ENCODE measurements around the gene XXYLT1. TPM values are rescaled to one million over a fixed set of nuclear protein-coding genes. Genes with fewer than 3 reads are reported as not detected.

XXYLT1 gene
- total RNA-seq, 1 experiment from 2014 or later: 43.7 TPM

DNA sequence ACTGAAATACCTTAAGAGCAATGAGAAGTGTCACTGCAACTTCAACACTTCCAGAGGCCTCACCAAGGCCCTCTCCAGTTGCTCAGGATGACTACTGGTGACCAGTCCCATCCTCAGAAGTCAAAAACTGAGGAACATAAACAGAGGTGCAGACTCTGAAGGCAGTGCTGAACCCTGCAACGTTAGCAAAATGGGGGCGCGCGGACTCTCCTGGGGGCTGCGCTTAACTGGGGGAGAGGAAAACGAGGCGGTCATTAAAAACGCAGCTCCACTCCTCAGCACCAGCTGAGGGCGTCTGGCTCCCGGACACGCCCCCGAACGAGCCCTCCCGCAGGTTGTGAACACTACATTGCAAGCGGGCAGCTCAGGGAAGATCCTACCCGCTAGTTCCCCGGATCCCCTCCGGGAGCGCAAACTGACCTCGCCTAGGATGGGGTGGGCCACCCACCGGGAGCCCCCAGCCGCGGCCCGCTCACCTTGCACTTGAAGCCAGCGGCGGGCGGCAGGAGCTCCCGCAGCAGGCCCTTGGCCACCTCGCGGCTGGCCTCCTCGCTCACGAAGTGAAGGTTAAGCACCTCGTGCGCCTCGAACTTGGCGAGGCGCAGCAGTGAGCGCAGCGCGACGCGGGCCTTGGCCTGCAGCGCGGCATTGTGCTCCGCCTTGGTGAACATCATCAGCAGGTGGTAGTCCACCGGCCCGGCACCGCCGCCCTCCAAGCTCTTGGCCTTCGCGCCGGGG is 711 bp downstream of the XXYLT1 start:
- Histone ChIP-seq H3K36me3 (peaks cover 20% of the 10 kb centered on the region), H3K27me3 (no peaks in the 10 kb centered on the region), H3K9me3 (no peaks in the 10 kb centered on the region), H3K4me3 (peak overlapping the region; percentile 76)
- DNase-seq: peak; percentile 73

DNA sequence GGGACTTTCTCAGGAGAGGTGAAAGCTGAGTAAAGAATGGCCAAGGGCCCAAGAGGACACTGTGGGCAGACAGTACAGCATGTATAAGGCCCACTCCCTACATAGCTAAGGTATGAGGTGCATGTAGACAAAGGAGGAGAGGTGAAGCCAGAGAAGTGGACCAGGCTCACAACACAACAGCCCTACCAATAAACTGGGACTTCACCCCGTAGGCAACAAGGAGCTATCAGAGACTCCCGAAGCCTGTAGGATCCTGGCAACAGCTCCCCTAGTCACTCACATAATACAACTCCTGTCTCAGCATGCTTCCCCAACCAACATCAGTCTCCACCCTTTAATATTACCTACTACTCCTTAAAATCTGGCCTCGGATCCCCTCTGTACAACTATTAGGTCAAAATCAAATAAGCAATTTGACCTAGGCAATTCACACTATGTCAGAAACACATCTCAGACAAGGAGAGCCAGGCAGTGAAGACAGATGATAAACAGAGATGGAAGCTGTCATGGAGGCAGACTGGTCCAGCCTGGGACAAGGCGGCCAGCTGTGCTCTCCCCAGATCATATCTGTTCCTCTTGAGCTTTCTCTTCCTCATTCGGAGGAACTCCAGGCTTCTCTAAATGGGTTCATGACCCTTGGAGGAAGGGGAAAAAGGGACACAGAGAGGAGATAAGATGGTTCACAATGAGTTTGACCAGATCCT is 1.4 kb downstream of the XXYLT1 start:
- H3K27me3 ChIP-seq: no peaks in the 10 kb centered on the region
- H3K36me3 ChIP-seq: peaks cover 20% of the 10 kb centered on the region
- H3K4me3 ChIP-seq: peak overlapping the region; percentile 76
- DNase-seq: no peak
- H3K9me3 ChIP-seq: no peaks in the 10 kb centered on the region

DNA sequence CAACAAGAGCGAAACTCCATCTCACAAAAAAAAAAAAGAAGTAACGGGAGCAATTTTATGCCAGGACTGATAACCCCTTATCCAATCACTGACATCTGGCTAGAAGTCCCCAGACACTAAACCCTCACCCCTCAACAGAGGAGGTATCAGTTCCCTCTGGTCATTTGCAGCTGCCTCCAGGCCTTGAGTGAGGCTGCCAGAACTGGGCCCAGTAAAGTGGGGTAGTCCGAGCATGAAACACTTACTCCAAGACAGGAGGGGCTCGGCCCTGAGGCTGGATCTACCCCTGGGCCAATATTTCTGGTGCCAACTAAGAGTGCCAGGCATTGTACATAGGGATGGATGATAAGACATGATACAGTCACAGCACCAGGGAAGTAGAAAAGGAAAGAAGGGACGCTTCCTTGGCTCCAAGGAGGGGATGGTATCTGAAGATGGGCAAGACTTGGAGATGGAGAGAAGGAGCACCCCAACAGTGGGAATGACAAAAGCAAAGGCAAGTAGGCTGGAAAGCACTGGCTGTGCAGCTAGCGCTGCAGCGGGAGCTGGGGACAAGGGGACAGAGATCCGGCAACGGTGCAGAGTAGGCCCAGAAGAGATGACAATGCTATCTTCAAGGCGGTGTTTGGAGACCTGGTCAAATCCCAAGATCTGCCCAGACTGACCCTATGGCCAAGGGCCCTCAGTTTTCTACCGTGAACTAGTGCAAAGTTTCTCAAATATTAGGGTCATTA is 2.2 kb downstream of the XXYLT1 start:
- no peak for DNase-seq
- H3K9me3 ChIP-seq: no peaks in the 10 kb centered on the region
- H3K27me3 ChIP-seq: no peaks in the 10 kb centered on the region
- H3K36me3 ChIP-seq: peaks cover 20% of the 10 kb centered on the region
- H3K4me3 ChIP-seq: no peak overlapping the region; the same call in 1 of the 2 replicates

DNA sequence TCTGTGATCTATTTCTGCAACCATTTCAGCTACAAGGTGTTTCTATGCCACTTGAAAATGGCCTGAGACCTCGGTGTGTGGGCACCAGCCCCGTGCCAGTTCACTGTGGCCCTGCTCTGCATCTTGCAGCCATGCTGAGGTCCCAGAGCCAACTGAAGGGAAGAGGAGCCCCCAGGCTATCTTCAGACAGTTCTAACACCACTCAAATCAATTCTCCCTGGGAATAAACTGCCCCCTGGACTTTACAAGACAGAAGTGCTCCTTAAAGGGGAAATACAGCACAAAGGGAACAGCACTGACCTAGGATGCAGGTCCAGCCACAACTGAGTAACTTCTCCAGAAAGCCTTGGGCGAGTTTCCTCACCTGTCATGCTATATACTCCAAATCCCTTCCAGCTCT is 3.9 kb downstream of the XXYLT1 start:
- Histone ChIP-seq H3K36me3 (peaks cover 20% of the 10 kb centered on the region), H3K4me3 (no peak overlapping the region), H3K27me3 (no peaks in the 10 kb centered on the region), H3K9me3 (no peaks in the 10 kb centered on the region)
- no peak for DNase-seq

DNA sequence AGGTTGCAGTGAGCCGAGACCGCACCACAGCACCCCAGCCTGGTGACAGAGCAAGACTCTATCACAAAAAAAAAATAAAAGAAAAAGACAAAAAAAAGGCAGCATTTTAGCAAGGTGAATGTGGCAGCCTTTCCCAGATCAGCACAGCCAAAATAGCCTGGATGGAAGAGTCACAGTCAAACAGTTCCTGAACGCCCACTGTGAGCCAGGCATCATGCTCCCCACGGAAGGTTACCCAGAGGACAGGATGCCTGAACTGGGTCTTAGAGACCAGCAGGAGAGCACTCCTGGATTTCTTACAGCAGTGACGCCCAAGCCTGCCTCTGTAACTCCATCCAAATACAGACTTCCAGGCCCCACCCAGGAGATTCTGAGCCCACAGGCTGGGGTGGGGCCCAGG is 4.5 kb downstream of the XXYLT1 start:
- Histone ChIP-seq H3K9me3 (no peaks in the 10 kb centered on the region), H3K27me3 (no peaks in the 10 kb centered on the region), H3K4me3 (no peak overlapping the region), H3K36me3 (peaks cover 20% of the 10 kb centered on the region)
- DNase-seq: no peak

DNA sequence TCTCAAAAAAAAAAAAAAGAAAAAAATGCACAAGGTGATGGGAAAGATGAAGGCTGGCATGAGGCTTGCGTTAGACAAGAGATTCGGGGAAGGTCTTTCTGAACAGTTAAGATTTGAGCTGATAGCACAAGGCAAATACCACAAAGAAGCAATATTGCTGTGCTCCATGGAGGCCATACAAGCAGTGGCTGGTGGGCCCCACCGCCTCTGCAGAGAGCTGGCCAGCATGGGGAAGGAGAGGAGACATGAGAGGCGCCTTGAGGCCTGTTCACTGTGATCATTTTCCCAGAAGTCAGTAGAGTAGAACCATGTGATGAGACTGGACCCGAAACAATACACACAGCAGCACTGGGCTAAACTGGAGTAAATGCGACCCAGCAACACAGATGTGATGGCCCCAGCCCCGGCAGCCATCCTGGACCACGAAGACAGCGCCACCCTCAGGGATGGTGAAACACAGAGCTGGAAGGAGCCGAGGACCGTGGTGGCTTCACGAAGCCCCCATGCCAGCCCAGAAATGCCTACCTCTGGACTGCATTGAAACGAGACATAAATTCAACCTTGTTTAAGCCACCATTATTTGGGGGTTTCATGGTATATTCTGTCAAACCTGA is 5.5 kb downstream of the XXYLT1 start:
- H3K9me3 ChIP-seq: no peaks in the 10 kb centered on the region
- no peak overlapping the region for H3K4me3 ChIP-seq
- no peak for DNase-seq
- H3K27me3 ChIP-seq: no peaks in the 10 kb centered on the region
- H3K36me3 ChIP-seq: peaks cover 22% of the 10 kb centered on the region

DNA sequence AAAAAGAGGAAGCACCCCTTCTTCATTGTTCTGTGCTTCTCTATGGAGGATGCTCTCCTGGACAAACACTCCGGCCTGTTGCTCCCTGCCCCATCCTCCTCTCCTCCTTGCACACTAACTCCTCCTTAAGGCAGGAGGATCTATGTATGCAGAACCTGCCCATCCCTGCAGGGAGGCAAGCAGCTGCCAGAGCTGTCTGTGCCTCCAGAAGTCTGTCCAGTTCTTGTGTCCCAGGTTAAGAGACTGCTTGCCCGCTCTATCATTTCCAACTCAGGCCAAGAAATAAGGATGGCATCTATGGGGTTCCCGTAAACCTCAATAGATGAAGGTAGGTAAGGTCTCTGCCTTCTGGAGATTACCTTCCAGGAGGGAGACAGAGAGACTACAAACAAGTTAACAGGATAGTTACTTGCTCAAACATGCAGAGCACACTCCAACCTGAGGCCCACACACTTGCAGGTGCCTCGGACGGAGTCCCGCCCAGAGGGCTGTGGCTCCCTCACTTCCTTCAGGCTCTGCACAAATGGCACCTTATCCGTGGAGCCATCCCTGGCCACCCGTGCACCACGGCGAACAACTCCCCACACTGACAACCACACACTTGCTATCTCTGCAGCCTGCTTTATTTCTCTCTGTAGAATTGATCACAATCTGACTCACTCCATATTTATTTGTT is 6.9 kb downstream of the XXYLT1 start:
- DNase-seq: no peak
- Histone ChIP-seq H3K36me3 (peaks cover 23% of the 10 kb centered on the region), H3K9me3 (no peaks in the 10 kb centered on the region)

DNA sequence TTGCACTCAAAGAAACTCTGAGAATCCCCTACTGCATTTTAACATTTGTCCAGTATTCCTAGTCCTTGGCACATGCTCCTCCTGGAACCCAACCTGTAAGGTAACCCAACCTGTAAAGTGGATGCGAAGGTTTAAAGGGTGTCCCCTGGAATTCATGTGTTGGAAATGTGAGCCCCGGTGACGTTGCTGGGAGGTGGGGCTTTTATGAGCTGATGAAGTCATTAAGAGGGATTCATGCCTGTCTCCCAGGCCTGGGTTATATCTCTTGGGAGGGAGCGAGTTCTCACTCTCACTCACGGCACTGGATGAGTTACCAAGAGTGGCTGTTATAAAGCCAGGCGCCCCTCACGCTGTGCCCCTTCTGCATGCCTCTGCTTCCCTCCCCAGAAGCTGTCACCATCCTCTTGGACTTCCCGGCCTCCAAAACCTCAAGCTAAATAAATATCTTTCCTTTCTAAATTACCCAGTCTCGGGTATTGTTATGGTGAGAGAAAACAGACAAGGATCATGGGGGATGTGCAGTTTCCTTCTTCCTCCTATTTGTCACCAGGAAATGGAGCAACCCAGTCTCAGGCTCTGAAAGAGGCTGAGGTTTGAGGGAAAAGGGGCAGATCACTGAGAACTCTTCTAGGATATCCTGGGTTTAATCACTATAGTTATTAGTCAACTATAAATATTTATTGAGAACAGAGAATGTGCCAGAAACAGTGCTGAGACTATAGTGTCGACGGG is 7.6 kb downstream of the XXYLT1 start:
- H3K36me3 ChIP-seq: peaks cover 20% of the 10 kb centered on the region
- no peak for DNase-seq
- no peak overlapping the region for H3K4me3 ChIP-seq
- H3K27me3 ChIP-seq: no peaks in the 10 kb centered on the region
- H3K9me3 ChIP-seq: no peaks in the 10 kb centered on the region

More for the DNA sequence above, 6.9 kb downstream of the XXYLT1 start:
- Histone ChIP-seq H3K27me3 (no peaks in the 10 kb centered on the region), H3K4me3 (no peak overlapping the region)

DNA sequence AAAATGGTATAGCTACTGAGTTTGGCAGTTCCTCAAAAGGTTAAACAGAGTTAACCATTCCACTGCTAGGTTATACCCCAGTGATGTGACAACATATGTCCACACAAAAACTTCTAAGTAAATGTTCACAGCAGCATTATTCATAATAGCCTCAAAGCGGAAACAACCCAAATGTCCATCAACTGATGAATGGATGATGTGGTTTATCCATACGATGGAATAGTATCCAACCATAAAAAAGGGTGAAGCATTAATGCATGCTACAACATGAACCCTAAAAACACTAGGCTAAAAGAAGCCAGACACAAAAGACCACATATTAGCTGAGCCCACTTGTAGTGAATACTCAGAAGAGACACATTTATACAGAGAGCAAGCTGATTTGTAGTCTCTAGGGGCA is 9.0 kb downstream of the XXYLT1 start:
- no peak for DNase-seq
- Histone ChIP-seq H3K36me3 (peaks cover 12% of the 10 kb centered on the region), H3K4me3 (no peak overlapping the region), H3K9me3 (no peaks in the 10 kb centered on the region), H3K27me3 (no peaks in the 10 kb centered on the region)

DNA sequence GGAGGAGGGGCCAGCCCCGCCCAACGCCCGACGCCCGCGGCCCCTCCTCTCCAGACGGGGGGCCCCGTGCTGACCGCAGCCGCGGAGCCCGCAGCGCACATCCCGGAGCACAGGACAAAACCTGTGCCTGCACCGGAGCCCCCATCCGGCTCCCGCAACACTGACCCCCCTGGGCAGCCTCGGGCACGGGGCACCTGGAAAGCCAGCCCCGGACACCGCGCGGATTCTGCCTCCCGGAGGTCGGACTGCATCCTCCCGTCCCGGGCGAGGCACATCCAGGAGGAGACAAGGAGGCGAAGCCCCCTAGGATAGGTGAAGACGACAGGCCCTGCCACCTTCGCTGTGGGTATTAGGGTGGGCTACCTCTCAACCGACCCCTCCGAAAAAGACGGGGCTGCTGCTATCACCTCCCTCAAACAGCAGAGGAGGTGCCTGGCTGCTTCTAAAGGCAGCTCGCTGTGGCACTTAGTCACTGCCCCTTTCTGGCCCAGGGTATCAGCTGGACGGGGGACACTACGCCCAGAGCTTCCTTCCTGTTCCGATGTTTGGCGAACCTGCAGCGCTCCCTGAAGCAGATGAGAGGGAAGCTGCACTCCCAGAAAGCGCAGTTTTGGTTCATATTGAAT is 10.6 kb downstream of the XXYLT1 start:
- Histone ChIP-seq H3K36me3 (peaks cover 11% of the 10 kb centered on the region), H3K9me3 (no peaks in the 10 kb centered on the region), H3K27me3 (no peaks in the 10 kb centered on the region), H3K4me3 (peak overlapping the region; percentile 71)
- no peak for DNase-seq

DNA sequence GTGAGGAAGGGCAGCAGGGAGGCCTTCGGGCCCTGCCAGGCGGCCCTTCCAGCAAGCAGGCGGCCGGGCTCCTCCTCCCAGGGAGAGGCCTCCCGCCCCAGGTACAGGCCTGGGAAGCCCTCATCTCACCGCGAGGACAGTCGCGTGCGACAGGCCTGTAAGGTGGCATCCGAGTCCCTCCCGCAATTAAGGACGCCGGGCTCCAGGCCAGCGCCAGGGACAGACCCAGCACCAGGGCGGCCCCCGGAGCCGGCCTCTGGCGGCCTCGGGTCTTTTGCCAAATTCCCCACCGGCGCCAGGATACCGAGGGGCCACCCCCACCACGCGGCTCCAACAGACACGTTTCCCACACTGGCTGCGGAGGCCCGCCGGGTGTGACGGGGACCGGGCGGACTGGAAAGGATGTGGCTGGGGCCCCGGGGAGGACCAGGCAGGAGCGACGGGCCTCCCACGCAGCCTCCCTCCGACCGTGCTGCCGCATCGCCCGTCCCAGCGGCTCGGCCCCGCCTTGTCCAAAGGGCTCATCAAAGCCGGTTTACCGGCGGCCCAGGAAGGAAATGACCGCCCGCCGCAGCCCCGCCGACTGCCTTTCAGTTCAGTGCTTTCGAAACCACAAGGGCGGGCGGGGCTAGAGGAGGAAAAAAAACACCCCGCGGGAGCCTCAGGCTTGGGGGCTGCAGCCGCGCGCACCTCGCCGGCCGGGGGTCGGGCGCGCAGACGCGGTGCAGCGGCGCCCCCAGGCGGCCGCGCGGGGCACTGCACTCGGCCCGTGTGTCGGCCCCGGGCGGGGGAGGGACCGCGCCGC is 11.3 kb downstream of the XXYLT1 start:
- H3K27me3 ChIP-seq: no peaks in the 10 kb centered on the region
- H3K9me3 ChIP-seq: no peaks in the 10 kb centered on the region
- peaks cover 11% of the 10 kb centered on the region for H3K36me3 ChIP-seq
- peak overlapping the region; percentile 71 for H3K4me3 ChIP-seq
- peak; percentile 90 for DNase-seq

DNA sequence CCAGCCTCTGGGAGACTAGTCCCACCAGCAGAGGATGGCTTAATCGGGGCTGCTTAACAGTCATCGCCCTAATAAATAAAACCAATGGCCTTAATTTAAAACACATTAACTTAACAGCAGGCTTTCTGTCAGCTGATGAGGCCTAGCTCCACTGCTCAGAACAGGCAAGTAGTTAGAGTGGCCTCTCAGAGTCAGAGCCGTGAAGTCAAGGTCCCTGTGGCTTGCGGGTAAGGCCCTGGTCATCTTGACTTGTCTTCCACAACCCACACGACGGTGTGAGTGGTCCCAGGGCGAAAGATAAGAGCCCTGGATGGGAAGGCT is 11.8 kb downstream of the XXYLT1 start:
- H3K4me3 ChIP-seq: peak overlapping the region; percentile 71
- no peak for DNase-seq
- H3K27me3 ChIP-seq: no peaks in the 10 kb centered on the region
- no peaks in the 10 kb centered on the region for H3K9me3 ChIP-seq
- H3K36me3 ChIP-seq: peaks cover 11% of the 10 kb centered on the region

DNA sequence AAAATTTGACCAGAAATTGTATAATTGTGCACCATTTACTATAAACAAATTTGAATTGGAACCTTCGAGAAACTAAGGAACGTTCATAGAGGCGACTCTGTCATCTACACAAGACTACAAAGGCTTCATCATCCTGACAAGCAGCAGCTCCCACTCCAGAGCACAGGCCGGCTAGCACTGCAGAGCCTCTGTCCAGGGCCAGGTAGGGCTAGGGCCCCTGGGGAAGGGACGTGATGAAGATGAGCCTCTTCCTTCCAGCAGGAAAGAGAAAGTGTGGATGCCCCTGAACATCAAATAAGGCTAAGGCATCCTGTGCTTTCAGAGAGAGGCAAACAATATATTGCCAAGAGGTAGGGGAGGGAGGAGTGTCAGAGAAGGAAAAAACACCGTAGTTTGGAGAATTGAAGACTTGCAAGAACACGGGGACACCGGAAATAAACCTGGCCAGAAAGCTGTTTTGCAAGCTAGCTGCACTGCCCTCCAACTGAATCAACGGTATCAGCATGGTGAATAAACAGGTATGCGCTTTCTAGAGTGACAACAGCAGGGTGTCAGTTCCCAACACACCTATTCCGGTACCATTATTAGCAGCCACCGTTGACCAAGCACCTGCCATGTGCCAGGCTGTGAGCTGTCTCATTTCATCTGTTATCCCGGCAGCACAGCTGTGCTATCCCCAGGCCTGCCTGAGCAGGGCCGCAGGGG is 12.4 kb downstream of the XXYLT1 start:
- Histone ChIP-seq H3K27me3 (no peaks in the 10 kb centered on the region), H3K9me3 (no peaks in the 10 kb centered on the region), H3K36me3 (peaks cover 11% of the 10 kb centered on the region), H3K4me3 (no peak overlapping the region; the same call in 1 of the 2 replicates)
- DNase-seq: no peak
